ENCODE results near the gene PGAP1.

Gene PGAP1

GRCh38 chr2:196900843-196901242 is 25.7 kb downstream of the PGAP1 start:
- no peak overlapping the region for H3K4me3 ChIP-seq
- no peak for TF ChIP-seq CTCF (IDR thresholded peaks at IDR 0.05)
- DNase-seq (ENCODE audit: low spot score), result no peak
- no peak overlapping the region for H3K27ac ChIP-seq

GRCh38 chr2:196899976-196900375 is 26.5 kb downstream of the PGAP1 start:
- H3K4me3 ChIP-seq, result no peak overlapping the region
- no peak for DNase-seq (ENCODE audit: low spot score)
- H3K27ac ChIP-seq, result no peak overlapping the region
- TF ChIP-seq CTCF (IDR thresholded peaks at IDR 0.05), result no peak

GRCh38 chr2:196891136-196891535 is 35.4 kb downstream of the PGAP1 start:
- Histone ChIP-seq H3K4me3 (no peak overlapping the region), H3K27ac (no peak overlapping the region)
- DNase-seq (ENCODE audit: low spot score), result no peak
- no peak for TF ChIP-seq CTCF (IDR thresholded peaks at IDR 0.05)

- DNase-seq (ENCODE audit: low spot score), result no peak
- Histone ChIP-seq H3K4me3 (no peak overlapping the region), H3K27ac (no peak overlapping the region)
- TF ChIP-seq CTCF (IDR thresholded peaks at IDR 0.05), result no peak
Measured at GRCh38 chr2:196887431-196887830, 39.1 kb downstream of the PGAP1 start.

GRCh38 chr2:196884368-196884767 is 42.1 kb downstream of the PGAP1 start:
- no peak for TF ChIP-seq CTCF (IDR thresholded peaks at IDR 0.05)
- Histone ChIP-seq H3K4me3 (no peak overlapping the region), H3K27ac (no peak overlapping the region)
- no peak for DNase-seq (ENCODE audit: low spot score)

- TF ChIP-seq CTCF (IDR thresholded peaks at IDR 0.05), result no peak
- Histone ChIP-seq H3K27ac (no peak overlapping the region), H3K4me3 (no peak overlapping the region)
- no peak for DNase-seq (ENCODE audit: low spot score)
Measured at GRCh38 chr2:196876364-196876763, 50.1 kb downstream of the PGAP1 start.

- DNase-seq (ENCODE audit: low spot score), result no peak
- H3K4me3 ChIP-seq, result no peak overlapping the region
- H3K27ac ChIP-seq, result no peak overlapping the region
- no peak for TF ChIP-seq CTCF (IDR thresholded peaks at IDR 0.05)
Measured at GRCh38 chr2:196875414-196875813, 51.1 kb downstream of the PGAP1 start.

All from coronary artery (tissue), 2 donors.